H9 (cell line): ENCODE data around the gene ZBTB8A. TPM values are rescaled to one million over a fixed set of nuclear protein-coding genes. Genes with fewer than 3 reads are reported as not detected.

Experiments
- DNase-seq: peaks from one replicate; pipeline ENCODE4 v3.0.0-alpha.2; 2017
- H2AFZ ChIP-seq: one replicate; pipeline ENCODE4 v1.6.1; 2013; ENCODE audit warnings: mild to moderate bottlenecking, low read length, control low read depth, moderate library complexity
- H2AK5ac ChIP-seq: 2 replicates; pipeline ENCODE4 v1.6.1; 2013; ENCODE audit warnings: low read length, control low read depth, mixed read lengths; ENCODE audit not compliant: insufficient read length
- H2BK120ac ChIP-seq: one replicate; pipeline ENCODE4 v1.6.1; 2013; ENCODE audit warnings: low read depth, mild to moderate bottlenecking, low read length, control low read depth, inconsistent platforms; ENCODE audit not compliant: poor library complexity, severe bottlenecking
- H2BK12ac ChIP-seq: 2 replicates; pipeline ENCODE4 v1.6.1; 2013; ENCODE audit warnings: low read length, control low read depth, mixed read lengths, low read depth; ENCODE audit not compliant: insufficient read length
- H2BK15ac ChIP-seq: 2 replicates; pipeline ENCODE4 v1.6.1; 2013; ENCODE audit warnings: low read depth, low read length, control low read depth
- H2BK20ac ChIP-seq: one replicate; pipeline ENCODE4 v1.6.1; 2013; ENCODE audit warnings: low read depth, mild to moderate bottlenecking, low read length, control low read depth, inconsistent platforms; ENCODE audit not compliant: poor library complexity, severe bottlenecking
- H2BK5ac ChIP-seq: 2 replicates; pipeline ENCODE4 v1.6.1; 2013; ENCODE audit warnings: low read length, control low read depth, mixed read lengths; ENCODE audit not compliant: insufficient read length
- H3K14ac ChIP-seq: 2 replicates; pipeline ENCODE4 v1.6.1; 2013; ENCODE audit warnings: low read length, control low read depth; ENCODE audit not compliant: insufficient read depth
- H3K18ac ChIP-seq: 2 replicates; pipeline ENCODE4 v1.6.1; 2013; ENCODE audit warnings: low read depth, mild to moderate bottlenecking, mixed read lengths, low read length, control low read depth; ENCODE audit not compliant: insufficient read length
- H3K23ac ChIP-seq: 2 replicates; pipeline ENCODE4 v1.6.1; 2013; ENCODE audit warnings: low read length, control low read depth, mixed read lengths, low read depth; ENCODE audit not compliant: insufficient read length
- H3K23me2 ChIP-seq: 2 replicates; pipeline ENCODE4 v1.6.1; 2013; ENCODE audit warnings: low read depth, mild to moderate bottlenecking, mixed read lengths, low read length, control low read depth; ENCODE audit not compliant: insufficient read length, poor library complexity, severe bottlenecking
- H3K27ac ChIP-seq: 2 replicates; pipeline ENCODE4 v1.5.1; 2013; ENCODE audit warnings: low read length, control low read depth, mixed read lengths, low read depth; ENCODE audit not compliant: insufficient read length
- H3K27me3 ChIP-seq: 2 replicates; pipeline ENCODE4 v1.6.1; 2013; ENCODE audit warnings: low read length, control low read depth, inconsistent platforms; ENCODE audit not compliant: insufficient read depth
- H3K4ac ChIP-seq: 2 replicates; pipeline ENCODE4 v1.6.1; 2013; ENCODE audit warnings: low read depth, mild to moderate bottlenecking, control low read depth, inconsistent platforms, low read length, moderate library complexity
- H3K4me1 ChIP-seq: 2 replicates; pipeline ENCODE4 v1.6.1; 2013; ENCODE audit warnings: low read length, control low read depth, inconsistent platforms; ENCODE audit not compliant: insufficient read depth
- H3K4me2 ChIP-seq: 2 replicates; pipeline ENCODE4 v1.6.1; 2013; ENCODE audit warnings: low read length, control low read depth, mixed read lengths; ENCODE audit not compliant: insufficient read length, insufficient read depth
- H3K56ac ChIP-seq: 2 replicates; pipeline ENCODE4 v1.6.1; 2013; ENCODE audit warnings: low read depth, mild to moderate bottlenecking, mixed read lengths, low read length, control low read depth; ENCODE audit not compliant: insufficient read length
- H3K79me1 ChIP-seq: 2 replicates; pipeline ENCODE4 v1.6.1; 2013; ENCODE audit warnings: low read depth, mild to moderate bottlenecking, moderate library complexity, low read length, control low read depth, inconsistent platforms; ENCODE audit not compliant: insufficient read depth, poor library complexity, severe bottlenecking
- H3K79me2 ChIP-seq: 2 replicates; pipeline ENCODE4 v1.6.1; 2013; ENCODE audit warnings: low read length, control low read depth, inconsistent platforms; ENCODE audit not compliant: insufficient read depth
- H3K9ac ChIP-seq: 2 replicates; pipeline ENCODE4 v1.6.1; 2013; ENCODE audit warnings: low read length, control low read depth, mixed read lengths; ENCODE audit not compliant: insufficient read length; ENCODE audit errors: extremely low read depth
- H3K9me3 ChIP-seq: one replicate; pipeline ENCODE4 v1.6.1; 2013; ENCODE audit warnings: low read depth, low read length, inconsistent platforms; ENCODE audit not compliant: control insufficient read depth
- H3T11ph ChIP-seq: one replicate; pipeline ENCODE4 v1.6.1; 2013; ENCODE audit warnings: mild to moderate bottlenecking, low read length, control low read depth, inconsistent platforms
- H4K20me1 ChIP-seq: one replicate; pipeline ENCODE4 v1.6.1; 2013; ENCODE audit not compliant: control insufficient read depth, insufficient read length, insufficient read depth
- H4K5ac ChIP-seq: 2 replicates; pipeline ENCODE4 v1.6.1; 2013; ENCODE audit warnings: low read depth, mild to moderate bottlenecking, mixed read lengths, low read length, control low read depth; ENCODE audit not compliant: insufficient read length
- H4K8ac ChIP-seq: replicated peaks from 2 replicates; pipeline ENCODE4 v1.6.1; 2013; ENCODE audit warnings: low read length, control low read depth, mixed read lengths, low read depth; ENCODE audit not compliant: insufficient read length
- H4K91ac ChIP-seq: 2 replicates; pipeline ENCODE4 v1.6.1; 2013; ENCODE audit warnings: low read depth, mild to moderate bottlenecking, moderate library complexity, mixed read lengths, low read length, control low read depth; ENCODE audit not compliant: insufficient read length
- H3K27ac Mint-ChIP-seq, 3 experiments: 2 replicates in 2 of 3; 3 replicates in 1 of 3; pipeline ENCODE4 v1.8.0; 2020 to 2021; ENCODE audit warnings: mixed read lengths in 3 of 3, mild to moderate bottlenecking in 1 of 3, moderate library complexity in 1 of 3
- H3K27me3 Mint-ChIP-seq: 2 replicates; pipeline ENCODE4 v1.8.0; 2021; ENCODE audit warnings: low read depth, mild to moderate bottlenecking, moderate library complexity, mixed read lengths
- H3K36me3 Mint-ChIP-seq, 3 experiments: 2 replicates in 2 of 3; 3 replicates in 1 of 3; pipeline ENCODE4 v1.8.0; 2020 to 2021; ENCODE audit warnings: low read depth in 3 of 3, mixed read lengths in 3 of 3; ENCODE audit not compliant: insufficient read depth in 1 of 3
- H3K4me1 Mint-ChIP-seq, 2 experiments: 2 replicates each; pipeline ENCODE4 v1.8.0; 2020; ENCODE audit warnings: mixed read lengths in 2 of 2
- H3K4me3 Mint-ChIP-seq, 2 experiments: 2 replicates in 1 of 2; 3 replicates in 1 of 2; pipeline ENCODE4 v1.8.0; 2020 to 2021; ENCODE audit warnings: mild to moderate bottlenecking in 2 of 2, mixed read lengths in 2 of 2, moderate library complexity in 1 of 2
- H3K9me3 Mint-ChIP-seq, 2 experiments: 2 replicates in 1 of 2; 3 replicates in 1 of 2; pipeline ENCODE4 v1.8.0; 2020; ENCODE audit warnings: mild to moderate bottlenecking in 2 of 2, mixed read lengths in 2 of 2, moderate library complexity in 1 of 2
- whole genome bisulfite sequencing: extraction: QIAGEN DNeasy Blood & Tissue Kit; methylation state at CpG from one replicate; pipeline ENCODE4 v1.1.7; 2013; ENCODE audit warnings: missing lambda C conversion rate, low lambda C conversion rate, mixed read lengths; ENCODE audit not compliant: insufficient read length; ENCODE audit errors: extremely low coverage; 5-methylcytosine and 5-hydroxymethylcytosine counted together
- total RNA-seq: library from RNA; stranded (reverse); gene quantifications from 2 replicates; pipeline ENCODE4 v1.2.1, GENCODE V29; 2021
- TF ChIP-seq, protein P1 (sequence below): fragments of 200-600 bp; sonication (generic); conservative IDR thresholded peaks from 3 replicates; pipeline ENCODE4 v1.8.0; 2021; ENCODE audit warnings: antibody characterized with exemption, mild to moderate bottlenecking

The ZBTB8A gene
- total RNA-seq, 1 experiment from 2014 or later: 11.3 TPM

DNA sequence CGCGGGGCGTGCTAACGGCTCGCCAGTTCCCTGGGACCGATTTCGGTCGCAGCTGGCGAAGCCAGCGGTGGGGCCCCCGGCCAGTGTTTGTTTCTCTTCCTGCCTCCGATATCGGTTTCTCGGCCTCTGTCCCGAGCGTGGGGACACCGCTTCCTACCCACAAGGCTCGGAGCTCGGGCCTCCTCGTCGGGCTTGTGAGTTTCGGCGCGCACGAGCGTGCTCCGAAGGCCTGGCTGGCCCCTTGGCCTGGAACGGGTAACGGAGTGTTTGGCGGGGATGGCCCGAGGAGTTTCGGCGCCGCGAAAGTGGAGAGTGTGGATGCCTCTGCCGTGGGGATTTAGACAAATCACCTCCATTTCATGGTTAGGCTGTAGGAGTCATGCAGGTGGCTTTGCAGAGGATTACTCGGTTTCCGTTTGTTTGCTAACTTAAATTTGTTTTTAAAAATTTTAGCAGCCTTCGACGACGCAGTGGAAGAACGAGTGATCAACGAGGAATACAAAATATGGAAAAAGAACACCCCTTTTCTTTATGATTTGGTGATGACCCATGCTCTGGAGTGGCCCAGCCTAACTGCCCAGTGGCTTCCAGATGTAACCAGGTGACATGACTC lies 112.3 kb downstream of the ZBTB8A start:
- Histone ChIP-seq H3K56ac (peak overlapping the region; percentile 76), H2BK20ac (peak overlapping the region; percentile 50), H3K4me2 (peak overlapping the region; percentile 66), H2BK120ac (peak overlapping the region; percentile 94), H3K18ac (peak overlapping the region; percentile 99), H2BK5ac (peak overlapping the region; percentile 83), H4K91ac (peak overlapping the region; percentile 99), H3K9ac (peak overlapping the region; percentile 99), H4K20me1 (no peaks in the 10 kb centered on the region), H2AK5ac (no peak overlapping the region), H2AFZ (no peak overlapping the region), H3K9me3 (no peaks in the 10 kb centered on the region), H3T11ph (peak overlapping the region; percentile 88), H3K23ac (no peak overlapping the region), H3K4me1 (no peaks in the 10 kb centered on the region), H3K79me1 (no peaks in the 10 kb centered on the region), H2BK12ac (peak overlapping the region; percentile 80), H3K23me2 (peaks cover 7% of the 10 kb centered on the region), H4K5ac (peak overlapping the region; percentile 93), H3K27me3 (no peaks in the 10 kb centered on the region), H2BK15ac (0 out of 2 replicates have a peak overlapping the region, but pooled peaks have one; percentile 14), H3K14ac (peak overlapping the region; percentile 100), H4K8ac (peak overlapping the region; percentile 46), H3K4ac (peak overlapping the region; percentile 99), H3K79me2 (peaks cover 32% of the 10 kb centered on the region; the same call in 1 of the 2 replicates), H3K27ac (peak overlapping the region; percentile 63)
- no CpG with 5 or more reads among the region's 43 CpGs for WGBS
- DNase-seq: no peak
- peaks cover 0 to 5% of the 10 kb centered on the region in 2 experiments; a peak in 4 of 5 replicates for H3K9me3 Mint-ChIP-seq
- H3K4me1 Mint-ChIP-seq: peaks cover 20 to 37% of the 10 kb centered on the region in 2 experiments
- H3K27ac Mint-ChIP-seq: peak overlapping the region; percentile 76 to 93 (median 93)
- TF ChIP-seq, protein P1, sequence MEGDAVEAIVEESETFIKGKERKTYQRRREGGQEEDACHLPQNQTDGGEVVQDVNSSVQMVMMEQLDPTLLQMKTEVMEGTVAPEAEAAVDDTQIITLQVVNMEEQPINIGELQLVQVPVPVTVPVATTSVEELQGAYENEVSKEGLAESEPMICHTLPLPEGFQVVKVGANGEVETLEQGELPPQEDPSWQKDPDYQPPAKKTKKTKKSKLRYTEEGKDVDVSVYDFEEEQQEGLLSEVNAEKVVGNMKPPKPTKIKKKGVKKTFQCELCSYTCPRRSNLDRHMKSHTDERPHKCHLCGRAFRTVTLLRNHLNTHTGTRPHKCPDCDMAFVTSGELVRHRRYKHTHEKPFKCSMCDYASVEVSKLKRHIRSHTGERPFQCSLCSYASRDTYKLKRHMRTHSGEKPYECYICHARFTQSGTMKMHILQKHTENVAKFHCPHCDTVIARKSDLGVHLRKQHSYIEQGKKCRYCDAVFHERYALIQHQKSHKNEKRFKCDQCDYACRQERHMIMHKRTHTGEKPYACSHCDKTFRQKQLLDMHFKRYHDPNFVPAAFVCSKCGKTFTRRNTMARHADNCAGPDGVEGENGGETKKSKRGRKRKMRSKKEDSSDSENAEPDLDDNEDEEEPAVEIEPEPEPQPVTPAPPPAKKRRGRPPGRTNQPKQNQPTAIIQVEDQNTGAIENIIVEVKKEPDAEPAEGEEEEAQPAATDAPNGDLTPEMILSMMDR: no peak
- H3K4me3 Mint-ChIP-seq: peak overlapping the region; percentile 95 to 96
- H3K36me3 Mint-ChIP-seq: peaks cover 50 to 63% (median 59%) of the 10 kb centered on the region in 3 experiments
- H3K27me3 Mint-ChIP-seq: no peaks in the 10 kb centered on the region
